Liver (tissue), 3 donors: Measurements from ENCODE around the gene MED29.

Source experiments
- ATF3 ChIP-seq: IDR thresholded peaks from 2 replicates; pipeline ENCODE4 v1.6.1; 2016; ENCODE audit warnings: antibody characterized with exemption
- CTCF ChIP-seq: fragments of 150-350 bp; IDR thresholded peaks from 2 replicates; pipeline ENCODE4 v1.5.1; 2017; ENCODE audit warnings: improper control_type of control experiment, low read depth, low read length; ENCODE audit not compliant: missing input control
- FOXA1 ChIP-seq: IDR thresholded peaks from 2 replicates; pipeline ENCODE4 v1.6.1; 2016; ENCODE audit warnings: antibody characterized with exemption
- JUND ChIP-seq, 2 donors: IDR thresholded peaks; 2 replicates each; pipeline ENCODE4 v1.6.1; 2016; ENCODE audit warnings: antibody characterized with exemption in 2 of 2
- RAD21 ChIP-seq, 2 donors: IDR thresholded peaks; 2 replicates each; pipeline ENCODE4 v1.6.1; 2016; ENCODE audit warnings: antibody characterized with exemption in 2 of 2, mild to moderate bottlenecking in 2 of 2
- REST ChIP-seq: IDR thresholded peaks from 2 replicates; pipeline ENCODE4 v1.6.1; 2016; ENCODE audit warnings: antibody characterized with exemption, mild to moderate bottlenecking
- ZBTB33 ChIP-seq: IDR thresholded peaks from 2 replicates; pipeline ENCODE4 v1.6.1; 2016; ENCODE audit warnings: antibody characterized with exemption
- donor health status: healthy.
- donor health status: healthy.

- TF ChIP-seq CTCF (no peak), RAD21 (IDR thresholded peaks at IDR 0.05) (no peak), REST (no peak), JUND (IDR thresholded peaks at IDR 0.05) (no peak), ATF3 (no peak), ZBTB33 (no peak), FOXA1 (no peak)
These were observed 8.0 kb upstream of the MED29 start for GRCh38 chr19:39382991-39383828.
